Mesothelial cell of epicardium (in vitro differentiated cells): ENCODE data around the gene HMGCLL1. TPM values are rescaled to one million over a fixed set of nuclear protein-coding genes. Genes with fewer than 3 reads are reported as not detected.

ENCODE experiments used
- DNase-seq, 2 experiments: peaks; one replicate each; pipeline ENCODE4 v3.0.0; 2021; ENCODE audit warnings: low spot score in 2 of 2; ENCODE audit not compliant: unreplicated experiment in 2 of 2
- H3K27ac Mint-ChIP-seq: 2 replicates; pipeline ENCODE4 v1.8.0; 2021; ENCODE audit warnings: mixed read lengths
- H3K27me3 Mint-ChIP-seq: 2 replicates; pipeline ENCODE4 v1.8.0; 2021; ENCODE audit warnings: low read depth, mixed read lengths
- H3K36me3 Mint-ChIP-seq: 2 replicates; pipeline ENCODE4 v1.8.0; 2021; ENCODE audit warnings: mixed read lengths
- H3K4me1 Mint-ChIP-seq: 2 replicates; pipeline ENCODE4 v1.8.0; 2021; ENCODE audit warnings: mixed read lengths
- H3K4me3 Mint-ChIP-seq: 2 replicates; pipeline ENCODE4 v1.8.0; 2021; ENCODE audit warnings: mild to moderate bottlenecking, moderate library complexity, mixed read lengths
- H3K9me3 Mint-ChIP-seq: 2 replicates; pipeline ENCODE4 v1.8.0; 2021; ENCODE audit warnings: mixed read lengths
- total RNA-seq: library from RNA; stranded (reverse); gene quantifications from 3 replicates; pipeline ENCODE4 v1.2.1, GENCODE V29; 2021
- TF ChIP-seq, protein P1 (sequence below): fragments of 200-600 bp; sonication (generic); IDR thresholded peaks from one replicate; pipeline ENCODE4 v1.5.0; 2021; ENCODE audit warnings: antibody characterized with exemption; ENCODE audit not compliant: unreplicated experiment

Gene HMGCLL1
- total RNA-seq, 1 donor from 2014 or later = 2.4 TPM

DNA sequence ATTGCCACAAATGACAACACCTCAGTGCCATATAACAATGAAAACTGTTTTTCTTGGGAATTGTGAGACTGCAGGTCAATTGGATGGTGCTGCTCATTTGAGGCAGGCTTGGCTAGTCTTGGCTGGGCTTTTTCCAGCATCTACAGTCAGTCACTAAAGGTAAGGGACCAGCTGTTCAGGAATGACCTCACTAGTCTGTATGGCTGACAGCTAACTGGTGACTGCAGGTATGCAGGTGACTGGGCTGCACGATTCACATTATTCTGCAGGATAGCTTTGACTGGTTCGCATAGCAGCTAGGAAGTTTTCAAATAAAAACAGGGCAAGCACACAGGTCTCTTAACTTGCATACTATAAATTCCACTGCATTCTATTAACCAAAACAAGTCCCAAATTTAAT is 22.1 kb upstream of the HMGCLL1 start:
- H3K9me3 Mint-ChIP-seq = no peaks in the 10 kb centered on the region
- H3K27ac Mint-ChIP-seq = no peak overlapping the region
- peaks cover 7% of the 10 kb centered on the region for H3K4me1 Mint-ChIP-seq
- TF ChIP-seq, protein P1, sequence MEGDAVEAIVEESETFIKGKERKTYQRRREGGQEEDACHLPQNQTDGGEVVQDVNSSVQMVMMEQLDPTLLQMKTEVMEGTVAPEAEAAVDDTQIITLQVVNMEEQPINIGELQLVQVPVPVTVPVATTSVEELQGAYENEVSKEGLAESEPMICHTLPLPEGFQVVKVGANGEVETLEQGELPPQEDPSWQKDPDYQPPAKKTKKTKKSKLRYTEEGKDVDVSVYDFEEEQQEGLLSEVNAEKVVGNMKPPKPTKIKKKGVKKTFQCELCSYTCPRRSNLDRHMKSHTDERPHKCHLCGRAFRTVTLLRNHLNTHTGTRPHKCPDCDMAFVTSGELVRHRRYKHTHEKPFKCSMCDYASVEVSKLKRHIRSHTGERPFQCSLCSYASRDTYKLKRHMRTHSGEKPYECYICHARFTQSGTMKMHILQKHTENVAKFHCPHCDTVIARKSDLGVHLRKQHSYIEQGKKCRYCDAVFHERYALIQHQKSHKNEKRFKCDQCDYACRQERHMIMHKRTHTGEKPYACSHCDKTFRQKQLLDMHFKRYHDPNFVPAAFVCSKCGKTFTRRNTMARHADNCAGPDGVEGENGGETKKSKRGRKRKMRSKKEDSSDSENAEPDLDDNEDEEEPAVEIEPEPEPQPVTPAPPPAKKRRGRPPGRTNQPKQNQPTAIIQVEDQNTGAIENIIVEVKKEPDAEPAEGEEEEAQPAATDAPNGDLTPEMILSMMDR = no peak
- no peaks in the 10 kb centered on the region for H3K27me3 Mint-ChIP-seq
- DNase-seq = no peak
- H3K4me3 Mint-ChIP-seq = no peak overlapping the region
- H3K36me3 Mint-ChIP-seq = no peaks in the 10 kb centered on the region

DNA sequence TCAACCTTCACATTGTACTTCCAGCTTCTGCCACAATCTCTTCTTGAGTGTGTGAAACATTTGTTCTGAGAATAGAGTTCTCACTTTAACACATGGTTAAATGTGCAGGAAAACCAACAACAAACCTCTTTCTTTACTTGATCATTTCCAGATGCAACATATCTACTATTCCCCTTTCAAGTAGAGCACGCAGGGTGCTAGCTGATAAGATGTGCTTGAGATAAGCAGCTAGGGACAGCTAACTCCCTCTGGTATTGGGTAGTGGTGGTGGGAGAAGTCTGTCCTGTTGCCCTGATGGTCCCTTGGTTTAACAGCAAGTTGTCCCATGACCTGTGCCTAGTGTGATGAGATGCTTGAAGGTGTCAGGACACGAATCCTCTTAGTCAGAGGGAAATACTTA is 15.4 kb upstream of the HMGCLL1 start:
- DNase-seq = no peak
- Mint-ChIP-seq H3K27ac (no peak overlapping the region), H3K36me3 (no peaks in the 10 kb centered on the region), H3K27me3 (peaks cover 5% of the 10 kb centered on the region), H3K4me3 (no peak overlapping the region), H3K4me1 (peaks cover 6% of the 10 kb centered on the region), H3K9me3 (no peaks in the 10 kb centered on the region)
- TF ChIP-seq, protein P1 = no peak

DNA sequence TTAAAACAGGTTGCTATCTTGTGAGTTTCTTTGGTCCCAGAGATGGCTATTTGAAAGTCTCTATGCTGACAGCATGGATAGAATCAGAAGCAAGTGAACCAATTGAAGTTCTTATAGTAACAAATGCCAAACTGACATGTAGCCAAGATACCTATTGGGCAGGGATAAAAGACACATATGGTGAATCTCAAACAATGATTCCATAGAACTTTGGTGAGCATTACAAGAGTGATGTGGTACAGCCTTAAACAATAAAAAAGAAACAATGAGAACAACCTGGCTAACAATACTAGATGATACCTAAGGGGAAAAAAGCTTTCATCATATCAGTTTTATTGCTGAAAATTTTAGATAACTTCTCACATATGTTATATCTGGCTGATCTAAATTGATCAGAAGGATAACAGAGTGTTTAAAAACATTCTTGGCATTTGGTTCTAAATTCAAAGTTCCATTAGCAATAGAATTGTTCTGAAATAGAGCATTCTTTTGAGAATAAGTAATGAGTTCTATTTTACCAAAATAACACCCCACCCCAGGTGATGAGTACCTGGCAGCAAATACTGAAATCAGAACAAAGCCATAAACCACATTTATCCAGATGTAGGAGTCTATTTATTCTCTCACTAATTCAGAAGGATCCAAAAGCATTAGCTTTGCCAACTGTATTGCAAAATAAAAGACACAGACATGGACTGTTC is 5.8 kb upstream of the HMGCLL1 start:
- H3K4me1 Mint-ChIP-seq = no peaks in the 10 kb centered on the region
- H3K27ac Mint-ChIP-seq = no peak overlapping the region
- peaks cover 7% of the 10 kb centered on the region for H3K27me3 Mint-ChIP-seq
- H3K9me3 Mint-ChIP-seq = peaks cover 12% of the 10 kb centered on the region
- H3K4me3 Mint-ChIP-seq = no peak overlapping the region
- DNase-seq = no peak
- no peaks in the 10 kb centered on the region for H3K36me3 Mint-ChIP-seq
- TF ChIP-seq, protein P1 = no peak

DNA sequence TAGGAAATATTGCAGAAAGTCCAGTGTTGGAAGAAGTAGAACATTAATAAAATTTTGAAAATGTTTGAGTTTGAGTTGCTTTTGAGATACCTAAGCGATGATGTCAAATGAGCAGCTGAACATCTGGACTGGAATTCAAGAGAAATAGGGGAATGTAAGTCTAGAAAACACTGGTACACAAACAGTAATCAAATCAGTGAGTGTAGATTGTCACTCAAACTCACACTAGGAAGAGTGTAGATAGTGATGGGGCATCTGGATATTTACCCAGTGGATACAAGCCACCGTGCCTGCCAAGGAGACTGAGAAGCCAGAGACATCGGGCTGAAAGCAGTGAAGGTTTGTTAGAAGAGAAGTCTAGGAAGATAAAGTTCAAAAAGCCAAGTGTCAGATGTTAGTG is 2.2 kb downstream of the HMGCLL1 start:
- Mint-ChIP-seq H3K27ac (no peak overlapping the region), H3K9me3 (peaks cover 12% of the 10 kb centered on the region), H3K27me3 (peaks cover 39% of the 10 kb centered on the region), H3K4me3 (no peak overlapping the region), H3K36me3 (peaks cover 4% of the 10 kb centered on the region), H3K4me1 (peaks cover 10% of the 10 kb centered on the region)
- TF ChIP-seq, protein P1 = no peak
- DNase-seq = no peak

DNA sequence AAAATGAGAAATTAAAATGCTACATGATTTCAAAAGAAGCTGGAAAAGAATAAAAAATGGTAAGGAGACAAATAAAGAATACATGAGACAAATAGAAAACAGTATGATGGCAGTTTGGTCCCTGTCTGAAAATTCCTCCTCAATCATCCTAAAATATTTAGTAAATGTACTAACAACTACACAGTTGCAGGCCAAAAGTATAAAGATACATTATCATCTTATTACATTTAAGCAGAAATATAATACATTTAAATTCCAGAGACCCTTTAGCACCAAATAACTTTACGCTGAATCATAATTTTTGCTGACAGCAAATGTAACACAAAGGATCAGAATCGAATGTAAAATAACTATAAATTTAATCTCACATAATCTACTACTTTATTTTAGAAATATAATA is 4.4 kb downstream of the HMGCLL1 start:
- Mint-ChIP-seq H3K27ac (no peak overlapping the region), H3K36me3 (peaks cover 4% of the 10 kb centered on the region), H3K4me1 (peaks cover 10% of the 10 kb centered on the region), H3K27me3 (peaks cover 33% of the 10 kb centered on the region), H3K4me3 (no peak overlapping the region), H3K9me3 (peaks cover 12% of the 10 kb centered on the region)
- TF ChIP-seq, protein P1 = no peak
- no peak for DNase-seq
